ACHN (cell line): ENCODE results near the gene OLR1.

ENCODE experiments used
- DNase-seq: peaks from one replicate; pipeline ENCODE4 v3.0.0-alpha.2; 2015
- in situ Hi-C: cut with HindIII; loops from 2 replicates; pipeline ENCODE4 v1.10.0; 2017; ENCODE audit warnings: low sequenced_read_pairs, low pct_ligation_motif_present, low pct_unique_long_range_greater_than_20kb

The OLR1 gene

GRCh38 chr12:10160617-10161385 lies 11.1 kb downstream of the OLR1 start:
- in situ Hi-C loops = no loop called here
- no peak for DNase-seq

- in situ Hi-C loops = no loop called here
- DNase-seq = no peak
These were observed 12.7 kb downstream of the OLR1 start for GRCh38 chr12:10159280-10159679.

- no peak for DNase-seq
- in situ Hi-C loops = no loop called here
These were observed 13.5 kb downstream of the OLR1 start for GRCh38 chr12:10158406-10158805.

- no peak for DNase-seq
- in situ Hi-C loops = no loop called here
These were observed 16.0 kb downstream of the OLR1 start for GRCh38 chr12:10155966-10156365.

- in situ Hi-C loops = no loop called here
These were observed 17.8 kb downstream of the OLR1 start for GRCh38 chr12:10154145-10154496.

GRCh38 chr12:10153271-10154144 lies 18.4 kb downstream of the OLR1 start:
- in situ Hi-C loops = no loop called here

More at GRCh38 chr12:10154145-10154496, 17.8 kb downstream of the OLR1 start:
- DNase-seq = no peak

GRCh38 chr12:10151621-10152020 lies 20.3 kb downstream of the OLR1 start:
- in situ Hi-C loops = no loop called here

More at GRCh38 chr12:10153271-10154144, 18.4 kb downstream of the OLR1 start:
- DNase-seq = peak; percentile 71

GRCh38 chr12:10147714-10148403 lies 24.1 kb downstream of the OLR1 start:
- no peak for DNase-seq
- in situ Hi-C loops = no loop called here

More at GRCh38 chr12:10151621-10152020, 20.3 kb downstream of the OLR1 start:
- DNase-seq = no peak

- in situ Hi-C loops = no loop called here
- no peak for DNase-seq
These were observed 28.8 kb downstream of the OLR1 start for GRCh38 chr12:10142976-10143589.

GRCh38 chr12:10140001-10140400 lies 31.9 kb downstream of the OLR1 start:
- DNase-seq = peak; percentile 58
- in situ Hi-C loops = no loop called here

- DNase-seq = no peak
- in situ Hi-C loops = no loop called here
These were observed 35.2 kb downstream of the OLR1 start for GRCh38 chr12:10136637-10137205.

- no peak for DNase-seq
- in situ Hi-C loops = no loop called here
These were observed 36.8 kb downstream of the OLR1 start for GRCh38 chr12:10135126-10135525.

- in situ Hi-C loops = no loop called here
- no peak for DNase-seq
These were observed 39.0 kb downstream of the OLR1 start for GRCh38 chr12:10132850-10133370.

GRCh38 chr12:10131111-10131690 lies 40.7 kb downstream of the OLR1 start:
- DNase-seq = no peak
- in situ Hi-C loops = no loop called here

- in situ Hi-C loops = no loop called here
- DNase-seq = no peak
These were observed 41.9 kb downstream of the OLR1 start, which contains the start of gene CLEC7A for GRCh38 chr12:10130042-10130441. Gene CLEC7A (minus strand): TSS chr12:10130199. CDS start chr12:10130082, 117 bp downstream.

- in situ Hi-C loops = no loop called here
- DNase-seq = no peak
These were observed 43.2 kb downstream of the OLR1 start for GRCh38 chr12:10128687-10129086.

GRCh38 chr12:10126413-10126812 lies 45.5 kb downstream of the OLR1 start:
- in situ Hi-C loops = no loop called here
- no peak for DNase-seq

GRCh38 chr12:10122689-10123088 lies 49.2 kb downstream of the OLR1 start:
- in situ Hi-C loops = no loop called here
- DNase-seq = no peak
